GM18520 (cell line): ENCODE measurements around the gene FGF14.

ENCODE experiments used
- ATAC-seq: cut with Tn5 transposase; IDR thresholded peaks from one replicate; pipeline ENCODE4 v1.9.1; 2021; ENCODE audit not compliant: unreplicated experiment

The FGF14 gene

DNA sequence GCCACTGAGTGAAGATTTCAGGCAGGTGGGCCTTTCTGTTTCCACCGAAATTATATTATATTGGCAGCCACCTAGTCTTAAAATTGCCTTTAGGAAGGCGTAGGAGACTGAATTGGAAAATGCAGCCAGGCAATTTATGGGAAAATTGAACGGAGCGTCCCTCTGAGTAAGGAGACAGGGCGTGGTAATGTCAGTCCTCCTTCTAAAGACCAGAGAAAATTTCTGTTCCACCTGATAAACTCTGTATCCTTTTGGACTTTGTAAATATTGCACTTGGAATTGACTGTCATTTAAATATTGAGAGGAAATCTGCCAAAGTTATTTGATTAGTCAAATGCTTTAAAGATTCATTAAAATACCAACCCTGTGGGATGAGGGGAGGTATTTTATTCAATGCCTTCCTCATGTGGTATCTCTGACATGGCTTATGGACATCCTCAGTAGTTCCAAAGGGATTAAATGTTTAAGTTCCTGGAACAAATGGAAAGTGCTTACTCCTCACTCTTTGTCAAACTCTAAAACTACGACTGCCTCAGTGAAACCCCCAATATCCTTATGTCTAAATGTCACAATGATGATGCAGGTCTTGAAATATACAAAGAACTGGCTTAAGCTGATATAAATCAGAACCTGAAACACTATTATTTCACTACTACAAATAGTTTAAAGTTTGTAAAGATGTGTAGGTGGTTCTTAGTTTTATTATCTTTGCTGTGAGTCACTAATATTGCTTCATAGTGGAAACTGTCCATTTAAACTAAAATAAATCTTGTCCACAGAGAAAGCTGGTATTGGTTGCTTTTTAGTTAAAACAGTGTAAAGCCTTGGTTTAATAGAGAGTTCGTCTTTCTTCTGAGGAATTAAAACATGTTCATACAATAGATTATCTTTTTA is 203.2 kb downstream of the FGF14 start:
- no peak for ATAC-seq

DNA sequence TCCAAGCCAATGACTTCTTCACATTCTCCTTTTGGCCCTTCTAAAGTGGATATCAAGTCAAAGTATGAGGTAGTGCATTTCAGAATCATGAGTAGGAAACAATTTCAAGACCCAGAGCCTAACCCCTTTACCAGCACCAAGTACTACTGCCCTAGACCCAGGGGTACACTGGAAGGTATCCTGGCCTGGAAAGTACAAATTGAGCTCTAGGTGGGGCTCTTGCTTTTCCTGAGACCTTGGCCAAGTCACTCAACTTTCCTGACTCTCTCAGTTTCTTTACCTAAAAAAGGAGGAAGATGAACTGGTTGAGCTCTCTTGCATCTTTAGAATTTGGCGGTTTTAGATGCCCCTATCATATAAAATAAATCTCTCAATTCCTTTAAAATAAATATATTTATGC is 204.7 kb downstream of the FGF14 start:
- ATAC-seq = no peak

DNA sequence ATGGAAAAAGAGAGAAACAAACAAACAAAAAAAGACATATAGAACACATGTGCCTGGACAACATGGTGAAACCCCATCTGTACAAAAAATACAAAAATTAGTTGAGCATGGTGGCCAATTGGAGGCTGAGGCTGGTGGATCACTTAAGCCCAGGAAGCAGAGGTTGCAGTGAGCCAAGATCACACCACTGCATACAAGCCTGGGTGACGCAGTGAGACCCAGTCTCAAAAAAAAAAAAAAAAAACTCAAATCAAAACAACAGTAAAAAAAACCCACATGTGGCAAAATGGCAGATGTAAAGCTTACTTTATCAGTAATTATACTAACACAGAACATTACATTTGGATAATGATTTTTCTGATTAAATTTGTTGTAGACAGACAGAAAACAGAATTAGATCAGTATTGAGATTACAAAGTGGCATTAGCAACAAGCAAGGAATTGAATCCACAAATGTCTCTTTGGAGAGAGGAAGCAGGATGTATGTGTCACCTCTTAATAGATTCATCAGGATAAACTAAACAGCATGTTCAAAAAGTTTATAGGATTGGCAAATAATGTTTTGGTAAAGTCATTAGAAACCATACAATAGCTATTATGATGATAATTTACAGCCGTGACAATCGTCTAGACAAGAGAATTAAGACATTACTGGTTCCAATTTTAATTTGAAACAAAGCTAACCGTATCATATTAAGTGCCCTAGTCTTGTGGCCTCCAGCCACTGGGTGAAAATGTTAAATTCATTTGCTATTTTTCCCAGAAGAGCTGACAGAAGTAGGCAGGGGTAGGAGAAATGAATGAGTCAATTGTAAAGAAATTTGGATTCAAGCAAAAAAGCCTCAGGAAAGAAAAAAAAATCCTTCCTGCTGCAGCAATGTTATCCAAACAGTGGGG is 206.0 kb downstream of the FGF14 start:
- no peak for ATAC-seq

DNA sequence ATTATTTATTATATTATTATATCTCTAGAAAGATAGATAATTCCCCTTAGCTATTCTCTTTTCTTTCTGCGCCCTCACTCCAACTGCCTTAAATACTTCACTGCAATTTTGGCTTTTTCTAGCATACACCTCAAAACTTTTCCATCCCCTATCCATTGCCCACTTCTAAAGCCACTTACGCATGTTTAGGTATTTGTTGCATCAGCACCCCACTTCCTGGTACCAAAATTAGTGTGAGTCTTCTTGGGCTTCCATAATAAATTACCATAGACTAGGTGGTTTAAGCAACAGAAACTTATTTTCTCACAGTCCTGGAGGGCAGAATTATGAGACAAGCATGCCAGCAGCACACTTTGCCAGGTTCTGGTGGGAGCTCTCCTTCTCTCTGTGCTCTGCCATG is 209.0 kb downstream of the FGF14 start:
- no peak for ATAC-seq

DNA sequence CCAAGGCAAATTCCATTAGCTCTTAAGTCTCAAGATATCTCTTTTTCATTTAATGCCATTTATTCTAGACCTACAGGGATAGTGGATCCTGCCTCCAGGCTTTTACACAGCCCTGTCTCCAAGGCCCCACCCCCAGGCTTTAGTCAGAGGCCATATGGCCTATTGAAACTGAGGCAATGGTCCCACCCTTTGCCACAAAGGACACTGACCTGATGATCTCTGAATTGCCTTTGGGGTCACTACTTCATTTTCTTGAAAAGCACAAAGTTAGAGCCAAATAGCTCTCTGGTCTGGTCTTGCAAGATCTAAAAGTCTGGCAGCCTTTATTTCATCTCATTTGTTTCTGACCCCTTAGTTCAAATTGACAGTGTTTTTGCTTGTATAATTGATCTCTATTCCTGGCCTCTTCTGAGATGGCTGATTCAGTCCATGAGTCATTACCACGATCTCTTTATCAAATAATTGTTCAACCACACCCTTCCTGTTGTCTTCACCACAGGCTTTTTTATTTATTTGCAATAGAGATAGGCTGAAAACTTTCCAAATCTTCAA is 209.8 kb downstream of the FGF14 start:
- ATAC-seq = no peak

DNA sequence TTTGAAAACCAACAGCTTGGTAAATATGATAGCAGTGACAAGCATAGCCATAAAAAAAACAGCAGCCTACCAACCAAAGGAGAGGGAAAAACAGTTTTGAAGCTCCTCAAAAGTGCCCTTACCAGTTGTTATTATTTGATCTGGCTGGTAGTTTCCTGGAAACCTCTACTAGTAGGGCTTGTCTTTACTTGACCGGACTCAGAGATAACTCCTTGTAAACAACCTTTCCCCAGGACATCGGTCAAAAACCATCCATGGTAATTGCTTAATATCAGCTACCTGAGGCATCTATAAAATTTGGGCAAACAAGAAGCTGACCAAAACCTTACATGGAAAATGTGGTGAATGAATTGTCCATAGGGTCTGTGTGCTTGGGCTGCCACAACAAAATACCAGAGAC is 210.9 kb downstream of the FGF14 start:
- ATAC-seq = no peak

DNA sequence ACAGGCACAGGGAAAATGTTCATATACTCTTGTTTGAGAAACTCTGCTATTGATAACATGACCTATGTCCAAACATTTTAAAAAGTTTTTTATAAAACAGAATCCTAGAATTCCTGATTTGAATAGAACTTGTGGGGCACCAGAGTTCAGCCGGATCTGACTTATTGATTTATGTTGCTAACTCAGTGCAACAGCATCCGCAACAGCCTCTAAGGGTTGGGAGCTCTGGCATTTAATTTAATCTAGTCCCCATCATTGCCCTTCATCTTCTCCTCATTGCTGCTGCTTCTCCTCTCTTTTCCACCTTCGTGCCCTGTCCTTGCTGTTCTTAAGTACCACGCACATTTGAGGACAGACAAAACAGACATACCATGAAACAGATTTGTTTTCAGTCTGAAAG is 214.5 kb downstream of the FGF14 start:
- ATAC-seq = no peak

DNA sequence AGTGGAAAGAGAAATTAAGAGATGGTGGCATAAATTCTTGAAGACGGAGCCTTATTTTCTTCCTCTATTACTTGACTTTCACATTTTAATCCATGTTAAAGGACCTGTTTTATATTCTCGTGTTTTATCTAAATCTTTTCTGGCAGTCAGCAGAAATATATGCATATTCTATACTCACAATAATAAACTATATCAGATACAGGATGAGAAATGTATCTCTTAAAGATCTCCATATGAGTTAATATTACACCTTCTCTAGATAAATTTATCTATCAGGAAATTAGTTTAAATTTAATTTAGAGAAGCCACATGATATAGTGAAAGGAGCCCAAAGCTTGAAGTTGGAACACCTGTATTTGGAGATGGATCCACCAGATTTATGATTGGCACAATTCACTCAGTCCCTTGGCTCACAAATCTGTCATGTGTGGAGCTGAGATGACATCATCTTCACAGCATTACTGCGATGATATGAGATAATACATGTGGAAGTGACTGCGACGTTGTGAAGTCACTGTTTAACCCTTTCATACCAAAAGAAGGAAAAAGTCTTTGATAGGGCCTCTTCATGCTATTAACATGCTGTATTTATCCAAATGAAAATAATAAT is 216.4 kb downstream of the FGF14 start:
- ATAC-seq = no peak

DNA sequence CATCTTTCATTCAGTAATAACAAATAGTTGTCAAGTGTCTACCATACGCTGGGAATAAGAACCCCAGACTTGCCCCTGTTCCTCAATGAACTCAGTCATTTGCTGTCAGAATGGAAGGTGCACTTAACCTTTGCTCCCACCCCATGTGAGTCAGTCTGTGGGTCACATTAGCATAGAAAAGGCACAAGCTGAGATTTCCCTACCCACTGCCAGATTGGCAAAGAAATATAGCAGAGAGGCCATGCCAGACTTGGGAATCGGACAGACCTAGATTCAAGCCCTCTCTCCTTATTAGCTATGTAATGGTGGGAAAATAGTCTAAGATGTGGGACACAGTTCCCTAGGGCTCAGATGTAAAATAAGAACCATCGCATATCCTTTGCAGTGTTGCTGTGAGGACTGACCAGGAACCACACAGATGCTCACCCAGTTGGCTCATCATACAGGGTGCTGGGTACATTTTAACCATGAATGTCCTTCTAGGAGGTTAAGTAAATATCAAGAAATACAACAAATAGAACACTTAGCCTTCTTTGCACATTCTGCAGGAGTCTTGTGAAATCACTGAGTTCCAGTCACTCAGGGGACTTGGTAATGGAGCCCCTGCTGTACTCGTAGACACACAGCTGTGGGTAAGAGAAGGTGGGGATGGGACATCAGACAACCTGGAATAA is 218.2 kb downstream of the FGF14 start:
- ATAC-seq = no peak

DNA sequence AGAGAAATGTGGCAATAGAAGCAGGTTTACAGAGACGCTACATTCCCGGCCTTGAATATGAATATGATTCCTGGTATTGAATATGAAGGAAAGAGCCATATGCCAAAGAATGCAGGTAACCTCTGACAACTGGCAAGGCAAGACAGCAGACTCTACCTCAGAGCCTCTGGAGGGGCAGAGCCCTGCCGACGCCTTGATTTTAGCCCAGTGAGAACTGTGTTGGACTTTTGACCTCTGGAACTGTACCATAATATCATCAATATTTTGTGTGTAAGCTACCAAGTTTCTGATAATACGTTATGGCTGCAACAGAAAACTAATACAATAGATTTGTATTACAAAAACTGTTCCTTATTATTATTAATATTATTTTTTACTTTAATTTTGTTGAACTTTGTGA is 219.7 kb downstream of the FGF14 start:
- ATAC-seq = no peak

DNA sequence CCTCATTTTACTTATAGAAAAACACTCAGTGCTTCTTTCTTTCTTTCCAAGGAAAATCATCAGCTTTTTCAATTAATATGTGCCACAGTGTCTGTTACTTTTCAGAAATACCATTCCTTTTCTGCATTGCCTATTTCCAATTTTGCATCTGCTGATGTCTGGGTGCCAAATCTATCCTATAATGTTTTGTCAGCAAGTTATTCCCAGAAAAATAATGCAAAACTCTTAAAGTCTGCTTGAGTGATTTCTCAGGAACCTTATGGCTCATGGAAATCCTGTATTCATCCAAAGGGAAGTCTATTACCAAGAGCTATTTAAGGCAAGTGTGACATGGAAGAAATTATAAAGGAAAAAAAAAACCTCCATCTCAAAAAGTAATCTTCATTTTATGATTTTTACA is 224.4 kb downstream of the FGF14 start:
- no peak for ATAC-seq

DNA sequence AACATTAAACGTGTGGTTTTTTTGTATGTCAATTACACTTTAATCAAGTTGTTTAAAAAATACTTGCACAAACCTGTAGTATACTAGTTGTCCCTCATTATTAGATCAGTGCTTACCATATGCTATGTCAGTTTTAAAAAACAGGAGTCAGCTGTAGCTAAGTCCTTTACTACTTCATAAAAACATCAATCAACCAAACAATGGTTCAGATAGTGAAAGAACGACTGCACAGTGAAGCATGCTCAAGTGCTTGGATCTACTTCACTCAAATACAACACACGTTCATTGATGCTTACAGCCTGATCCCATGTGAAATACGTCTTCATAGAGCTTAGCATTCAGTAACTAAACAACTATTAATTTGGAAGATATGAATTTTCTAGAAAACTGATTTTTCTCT is 225.0 kb downstream of the FGF14 start:
- ATAC-seq = no peak

DNA sequence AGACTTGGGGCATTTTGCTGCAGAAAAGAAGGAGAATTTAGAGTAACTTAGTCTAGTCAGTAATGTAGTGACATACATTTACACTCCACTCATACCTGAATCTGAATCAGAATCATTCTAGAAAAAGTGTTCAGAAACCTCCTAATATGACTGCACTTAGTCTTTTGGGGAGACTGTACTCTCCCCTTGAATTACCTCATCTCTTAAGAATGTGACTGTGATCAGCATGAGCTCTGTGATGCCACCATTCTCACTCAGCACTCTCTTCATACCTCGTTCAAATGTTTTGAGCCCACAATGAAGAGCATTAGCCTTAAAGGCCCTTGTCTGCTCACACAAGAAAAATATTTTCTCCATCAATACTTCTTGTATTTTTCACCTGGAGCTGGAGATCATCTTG is 229.4 kb downstream of the FGF14 start:
- ATAC-seq = no peak

DNA sequence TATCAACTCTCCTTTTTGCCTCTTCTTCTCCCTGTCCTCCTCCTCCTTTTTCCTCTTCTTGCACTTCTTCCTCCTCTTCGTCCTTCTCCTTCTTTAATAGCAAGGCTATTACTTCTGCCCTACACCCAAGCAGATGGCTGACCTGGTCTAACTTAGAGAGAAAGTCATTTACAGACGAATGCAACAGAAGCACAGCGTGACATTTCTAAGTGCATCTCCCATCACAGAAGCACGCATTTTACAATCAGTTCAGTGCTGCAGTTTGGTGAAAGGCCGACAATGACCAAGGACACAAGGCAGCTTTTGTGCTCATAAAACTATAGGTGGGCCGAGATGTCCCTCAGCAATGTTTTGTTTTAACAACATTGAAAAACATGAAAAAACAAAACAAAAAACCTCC is 231.5 kb downstream of the FGF14 start:
- ATAC-seq = no peak

DNA sequence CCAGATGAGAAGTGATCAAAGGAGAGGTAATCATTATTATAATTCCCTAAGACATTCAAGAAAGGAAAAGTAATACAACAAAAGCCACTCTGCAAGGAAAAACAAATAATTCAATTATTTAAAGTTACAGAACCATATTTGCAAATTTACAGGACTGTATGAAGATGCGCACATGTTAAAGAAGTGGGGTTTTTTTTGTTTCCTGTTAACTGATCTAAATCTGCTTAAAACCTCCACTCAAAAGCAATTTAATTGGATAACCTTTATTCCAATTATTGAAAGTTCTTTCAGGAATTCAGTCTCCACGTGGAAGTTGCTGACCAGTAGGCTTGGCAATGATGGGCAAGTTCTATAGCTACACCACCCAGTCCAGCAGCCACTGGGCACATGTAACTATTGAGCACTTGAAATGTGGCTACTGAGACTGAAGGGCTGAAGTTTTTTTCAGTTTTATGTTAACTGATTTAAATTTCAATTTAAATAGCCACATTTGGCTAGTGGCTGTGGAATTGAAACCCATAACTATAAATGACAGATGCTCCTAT is 232.3 kb downstream of the FGF14 start:
- ATAC-seq = no peak

DNA sequence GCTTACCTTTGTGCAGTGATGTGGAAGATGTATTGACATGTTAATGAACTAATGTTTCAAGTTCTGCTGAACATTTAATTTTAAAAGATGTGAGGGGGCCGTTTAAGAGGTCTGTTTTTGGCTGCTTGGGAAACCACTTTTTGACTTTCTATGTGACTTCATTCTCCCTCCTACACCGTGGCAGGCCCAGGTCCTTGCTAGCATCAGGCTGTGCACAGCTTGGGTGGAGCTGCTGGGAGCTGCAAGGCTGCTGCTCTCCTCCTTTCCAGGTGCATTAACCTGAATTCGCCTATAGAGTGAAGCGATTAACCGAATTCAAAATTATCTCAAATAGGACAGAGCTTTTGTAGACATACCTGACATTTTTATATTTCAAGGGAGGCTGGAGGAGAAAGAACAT is 249.1 kb downstream of the FGF14 start:
- no peak for ATAC-seq

DNA sequence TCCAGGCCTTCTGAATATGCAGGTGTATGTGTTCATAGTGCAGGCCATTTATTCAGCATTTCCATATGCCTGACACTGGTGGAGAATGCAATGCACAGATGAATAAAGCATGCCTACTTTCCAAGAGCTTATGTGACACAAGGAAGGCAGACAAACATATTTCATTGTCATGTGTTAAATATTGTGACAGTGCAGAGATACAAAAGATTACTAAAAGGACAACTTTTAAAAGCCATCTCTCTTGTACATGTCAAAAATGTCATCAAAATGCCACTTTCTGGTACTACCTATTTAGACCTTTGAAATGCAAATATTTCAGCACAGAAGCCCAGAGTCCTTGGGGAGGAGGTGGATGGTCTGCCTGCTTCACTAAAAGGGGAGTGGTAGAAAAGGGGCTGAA is 254.5 kb downstream of the FGF14 start:
- no peak for ATAC-seq

DNA sequence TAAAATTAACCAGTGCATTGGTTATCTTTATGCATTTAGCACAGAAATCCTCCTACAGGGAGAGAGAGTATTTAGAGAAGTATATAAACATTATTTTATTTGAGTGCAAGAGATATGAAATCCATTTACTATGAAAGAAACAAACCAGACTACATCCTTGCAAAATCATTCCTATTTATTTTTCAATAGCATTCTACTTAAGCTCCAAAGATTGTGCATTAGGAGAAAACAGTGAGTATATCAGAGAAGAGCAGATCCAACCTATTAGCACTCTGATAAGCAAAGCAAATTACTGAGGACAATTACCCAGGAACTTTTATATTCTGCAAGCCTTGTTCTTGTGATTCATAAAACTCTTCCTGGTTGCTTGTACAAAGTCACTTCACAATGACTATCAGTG is 256.1 kb downstream of the FGF14 start:
- no peak for ATAC-seq

DNA sequence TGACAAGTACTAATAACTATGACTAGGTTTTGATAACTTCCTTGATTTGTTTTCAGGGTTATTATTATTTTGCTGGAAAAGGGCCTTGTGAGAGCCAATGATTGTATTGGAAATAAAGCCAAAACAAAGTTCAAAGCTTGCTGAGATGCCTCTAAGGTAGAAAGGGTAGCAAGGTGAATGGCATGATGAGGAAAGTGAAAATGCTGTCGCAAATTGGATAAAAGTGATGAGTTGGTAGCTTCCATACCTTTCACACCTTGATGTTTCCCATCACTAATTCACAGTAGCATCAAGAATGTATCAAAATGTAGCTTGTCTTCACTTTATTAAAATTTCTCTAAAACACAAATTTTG is 259.4 kb downstream of the FGF14 start:
- ATAC-seq = no peak

DNA sequence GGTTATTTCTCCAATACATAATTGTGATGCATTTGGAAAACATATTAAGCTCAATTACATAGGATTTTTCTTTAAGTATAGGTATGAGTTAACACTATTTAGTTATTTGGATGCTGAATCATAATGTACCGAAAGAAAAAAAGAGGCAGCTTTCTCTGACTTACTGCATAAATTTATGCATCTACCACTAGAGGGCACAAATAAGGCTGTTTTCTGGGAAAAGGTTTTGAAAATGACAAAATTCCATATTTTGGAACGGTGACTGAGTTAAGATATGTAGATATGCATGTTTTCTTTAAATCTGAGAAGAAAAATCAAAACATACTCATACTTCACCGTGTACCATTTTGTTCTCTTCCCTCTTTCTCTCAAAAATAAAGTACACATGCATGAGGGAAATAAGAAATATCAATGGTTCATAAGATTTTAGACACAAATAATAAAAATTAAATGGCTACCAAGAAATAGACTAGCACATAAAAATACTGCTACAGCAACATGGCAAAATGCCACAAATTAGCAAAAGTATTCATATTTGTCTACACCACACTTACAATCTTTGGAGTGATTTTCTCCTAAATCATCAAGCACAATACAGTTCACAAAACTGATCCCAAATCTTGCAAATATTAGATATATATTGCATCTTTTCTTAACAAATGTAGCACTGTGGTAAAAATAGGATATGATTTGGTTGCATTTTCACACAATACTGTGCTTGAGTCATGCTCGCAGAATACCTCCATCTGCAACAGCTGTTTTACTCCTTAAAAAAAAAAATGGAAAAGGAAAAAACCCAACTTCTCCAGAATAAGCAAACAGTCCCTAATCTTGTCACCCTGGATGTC is 260.0 kb downstream of the FGF14 start:
- no peak for ATAC-seq
